Measurements from ENCODE around the gene CNTD1.
"Not testable (repeated sequence)": the region's sequence is repeated elsewhere in the genome, so short reads cannot be mapped to it uniquely, and the experiment has no call there.

Gene CNTD1

DNA sequence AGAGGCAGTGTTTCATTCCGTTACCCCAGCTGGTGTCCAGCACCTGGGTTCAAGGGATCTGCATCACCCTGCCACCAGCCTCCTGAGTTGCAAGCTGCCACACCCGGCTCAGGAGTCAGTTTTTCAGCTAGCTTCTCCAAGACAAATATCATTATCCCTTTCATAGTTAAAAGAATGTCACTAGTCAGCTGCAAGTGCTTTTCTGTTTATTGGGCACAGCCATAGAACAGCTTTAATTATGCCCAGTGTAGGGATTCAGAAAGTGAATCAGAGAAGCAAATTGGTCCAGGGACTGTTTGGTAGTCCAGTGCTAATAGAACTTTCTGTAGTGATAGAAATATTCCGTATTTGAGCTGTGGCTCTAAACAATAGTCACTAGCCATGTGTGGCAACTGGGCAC lies 49.4 kb downstream of the CNTD1 start:
- DNase-seq: no peak

DNA sequence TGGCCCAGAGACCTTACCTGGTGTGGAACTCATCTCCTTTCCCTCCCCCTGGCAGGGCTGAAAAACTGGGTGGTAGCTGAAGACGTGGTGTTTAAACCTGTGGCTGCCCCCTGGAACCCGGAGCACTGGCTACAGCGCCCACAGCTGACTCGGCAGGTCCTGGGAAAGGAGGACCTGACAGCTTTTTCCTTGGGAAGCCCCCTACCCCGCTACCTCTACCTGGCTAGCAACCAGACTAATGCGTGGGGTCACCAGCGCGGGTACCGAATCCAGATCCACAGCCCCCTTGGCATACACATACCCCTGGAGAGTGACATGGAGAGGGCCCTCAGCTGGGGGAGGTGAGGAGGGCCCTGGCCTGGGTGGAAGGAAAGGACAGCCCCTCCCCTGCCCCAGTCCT lies 50.4 kb downstream of the CNTD1 start:
- DNase-seq: no peak

DNA sequence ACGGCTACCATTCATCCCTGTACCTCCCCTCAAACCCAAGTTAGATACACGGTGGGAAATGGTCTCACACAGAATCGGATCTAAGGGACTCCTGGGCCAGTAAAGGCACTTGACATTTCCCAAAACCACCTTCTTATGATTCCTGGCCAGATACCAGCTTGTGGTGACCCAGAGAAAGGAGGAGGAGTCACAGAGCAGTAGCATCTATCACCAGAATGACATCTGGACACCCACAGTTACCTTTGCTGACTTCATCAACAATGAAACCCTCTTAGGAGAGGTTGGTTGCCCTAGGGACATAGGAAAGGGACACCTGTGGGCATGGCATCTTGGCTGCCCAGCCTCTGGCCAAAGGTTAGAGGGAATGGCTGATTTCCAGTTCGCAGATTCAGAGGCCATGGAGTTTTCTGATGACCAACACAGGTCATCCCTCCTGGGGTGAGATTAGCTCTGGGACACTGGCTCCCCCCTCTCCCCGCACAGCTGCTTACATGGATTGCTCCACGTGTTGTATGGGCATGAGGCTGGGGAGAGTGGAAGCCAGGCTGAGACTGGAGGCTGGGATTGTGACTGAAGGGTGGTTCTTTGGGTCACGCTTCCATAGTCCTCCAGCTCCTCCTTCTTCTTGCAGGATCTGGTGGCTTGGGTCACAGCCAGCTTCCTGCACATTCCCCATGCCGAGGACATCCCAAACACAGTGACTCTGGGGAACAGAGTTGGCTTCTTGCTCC lies 51.0 kb downstream of the CNTD1 start:
- no peak for DNase-seq

DNA sequence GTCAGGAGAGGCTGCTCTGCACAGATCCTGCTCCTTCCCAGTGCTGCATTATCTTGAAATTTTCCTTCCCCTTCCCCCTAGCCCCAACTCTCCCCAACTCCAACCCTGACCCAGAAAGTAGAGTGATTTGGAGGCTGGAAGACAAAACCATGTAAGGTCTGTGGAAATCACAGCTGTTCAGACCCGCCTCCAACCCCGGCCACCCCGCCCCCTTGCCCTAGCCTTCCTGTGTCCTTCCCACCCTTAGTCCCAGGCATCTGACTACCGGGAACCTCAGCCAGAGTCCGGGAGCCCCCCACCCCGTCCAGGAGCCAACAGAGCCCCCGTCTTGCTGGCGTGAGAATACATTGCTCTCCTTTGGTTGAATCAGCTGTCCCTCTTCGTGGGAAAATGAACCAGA lies 52.3 kb downstream of the CNTD1 start, which contains the start of gene AOC3:
AOC3 (plus strand) TSS at position 246 of the 400 bp plus-strand sequence; CDS start at position 391, 145 bp downstream.
- no peak for DNase-seq

DNA sequence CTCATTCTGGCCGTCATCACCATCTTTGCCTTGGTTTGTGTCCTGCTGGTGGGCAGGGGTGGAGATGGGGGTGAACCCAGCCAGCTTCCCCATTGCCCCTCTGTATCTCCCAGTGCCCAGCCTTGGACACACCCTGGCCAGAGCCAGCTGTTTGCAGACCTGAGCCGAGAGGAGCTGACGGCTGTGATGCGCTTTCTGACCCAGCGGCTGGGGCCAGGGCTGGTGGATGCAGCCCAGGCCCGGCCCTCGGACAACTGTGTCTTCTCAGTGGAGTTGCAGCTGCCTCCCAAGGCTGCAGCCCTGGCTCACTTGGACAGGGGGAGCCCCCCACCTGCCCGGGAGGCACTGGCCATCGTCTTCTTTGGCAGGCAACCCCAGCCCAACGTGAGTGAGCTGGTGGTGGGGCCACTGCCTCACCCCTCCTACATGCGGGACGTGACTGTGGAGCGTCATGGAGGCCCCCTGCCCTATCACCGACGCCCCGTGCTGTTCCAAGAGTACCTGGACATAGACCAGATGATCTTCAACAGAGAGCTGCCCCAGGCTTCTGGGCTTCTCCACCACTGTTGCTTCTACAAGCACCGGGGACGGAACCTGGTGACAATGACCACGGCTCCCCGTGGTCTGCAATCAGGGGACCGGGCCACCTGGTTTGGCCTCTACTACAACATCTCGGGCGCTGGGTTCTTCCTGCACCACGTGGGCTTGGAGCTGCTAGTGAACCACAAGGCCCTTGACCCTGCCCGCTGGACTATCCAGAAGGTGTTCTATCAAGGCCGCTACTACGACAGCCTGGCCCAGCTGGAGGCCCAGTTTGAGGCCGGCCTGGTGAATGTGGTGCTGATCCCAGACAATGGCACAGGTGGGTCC lies 52.9 kb downstream of the CNTD1 start:
- DNase-seq: not testable (repeated sequence)

DNA sequence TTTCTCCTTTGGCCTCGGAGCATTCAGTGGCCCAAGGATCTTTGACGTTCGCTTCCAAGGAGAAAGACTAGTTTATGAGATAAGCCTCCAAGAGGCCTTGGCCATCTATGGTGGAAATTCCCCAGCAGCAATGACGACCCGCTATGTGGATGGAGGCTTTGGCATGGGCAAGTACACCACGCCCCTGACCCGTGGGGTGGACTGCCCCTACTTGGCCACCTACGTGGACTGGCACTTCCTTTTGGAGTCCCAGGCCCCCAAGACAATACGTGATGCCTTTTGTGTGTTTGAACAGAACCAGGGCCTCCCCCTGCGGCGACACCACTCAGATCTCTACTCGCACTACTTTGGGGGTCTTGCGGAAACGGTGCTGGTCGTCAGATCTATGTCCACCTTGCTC lies 53.7 kb downstream of the CNTD1 start:
- no peak for DNase-seq

DNA sequence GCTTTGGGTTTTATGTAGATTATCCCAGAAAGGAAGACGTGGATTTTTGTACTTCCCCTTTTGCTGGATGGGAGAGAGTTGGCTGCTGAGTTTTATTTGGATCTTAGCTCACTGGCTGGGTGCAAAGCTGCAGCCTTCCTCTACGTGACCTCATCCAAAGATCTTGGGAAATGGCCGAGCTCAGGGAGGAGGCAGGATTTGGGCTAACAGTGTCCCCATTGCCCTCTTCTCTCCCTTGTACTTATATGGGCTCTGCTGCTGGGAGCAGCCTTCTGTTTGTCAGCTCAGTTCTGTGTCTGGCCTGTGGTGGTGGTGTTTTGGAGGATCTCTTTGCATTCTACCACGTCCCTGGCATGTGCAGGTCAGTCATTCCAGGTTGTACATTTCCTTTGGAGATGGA lies 54.3 kb downstream of the CNTD1 start:
- no peak for DNase-seq

DNA sequence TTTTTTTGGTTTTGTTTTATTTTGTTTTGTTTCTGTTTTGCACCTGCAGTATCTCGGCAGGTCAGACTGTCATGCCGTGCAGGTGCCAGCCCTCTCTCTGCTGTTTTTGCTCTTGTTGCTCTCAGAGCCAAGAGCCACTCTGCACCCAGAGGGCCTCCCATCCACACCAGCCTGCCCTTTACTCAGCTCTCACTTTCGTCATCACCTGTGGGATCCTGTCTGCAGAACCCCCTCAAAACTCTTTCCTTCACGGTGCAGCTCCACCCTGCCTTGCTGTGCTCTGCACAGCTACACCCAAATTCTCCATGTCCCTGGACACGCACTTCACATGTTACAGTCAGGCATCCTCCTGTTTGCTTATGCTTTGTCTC lies 54.9 kb downstream of the CNTD1 start:
- no peak for DNase-seq

DNA sequence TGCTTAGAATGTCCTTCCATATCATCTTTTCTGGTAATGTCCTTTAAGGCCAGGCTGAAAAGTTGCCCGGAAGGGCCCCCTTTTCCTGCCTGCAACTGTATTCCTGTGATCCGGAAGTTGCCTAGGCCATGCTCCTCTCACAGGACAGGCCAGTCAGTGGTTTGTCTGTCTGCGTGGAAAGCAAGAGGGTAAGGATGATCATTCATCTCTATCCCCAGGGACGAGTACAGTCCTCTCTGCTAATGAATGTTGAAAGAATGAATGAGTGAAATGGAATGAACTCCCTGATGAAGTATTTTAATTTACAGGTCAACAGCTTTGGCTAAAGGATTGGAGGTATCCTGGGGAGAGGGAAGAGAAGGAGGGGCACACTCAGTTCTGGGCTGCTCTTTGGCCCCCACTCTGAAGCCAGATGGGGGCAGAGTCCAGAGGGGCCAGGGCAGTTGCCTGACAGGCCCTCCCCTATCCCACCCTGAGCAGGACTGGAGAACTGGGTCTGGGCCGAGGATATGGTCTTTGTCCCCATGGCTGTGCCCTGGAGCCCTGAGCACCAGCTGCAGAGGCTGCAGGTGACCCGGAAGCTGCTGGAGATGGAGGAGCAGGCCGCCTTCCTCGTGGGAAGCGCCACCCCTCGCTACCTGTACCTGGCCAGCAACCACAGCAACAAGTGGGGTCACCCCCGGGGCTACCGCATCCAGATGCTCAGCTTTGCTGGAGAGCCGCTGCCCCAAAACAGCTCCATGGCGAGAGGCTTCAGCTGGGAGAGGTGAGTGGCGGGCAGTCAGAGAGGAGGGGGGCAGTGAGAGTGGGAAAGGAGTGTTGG lies 55.5 kb downstream of the CNTD1 start:
- DNase-seq: no peak

DNA sequence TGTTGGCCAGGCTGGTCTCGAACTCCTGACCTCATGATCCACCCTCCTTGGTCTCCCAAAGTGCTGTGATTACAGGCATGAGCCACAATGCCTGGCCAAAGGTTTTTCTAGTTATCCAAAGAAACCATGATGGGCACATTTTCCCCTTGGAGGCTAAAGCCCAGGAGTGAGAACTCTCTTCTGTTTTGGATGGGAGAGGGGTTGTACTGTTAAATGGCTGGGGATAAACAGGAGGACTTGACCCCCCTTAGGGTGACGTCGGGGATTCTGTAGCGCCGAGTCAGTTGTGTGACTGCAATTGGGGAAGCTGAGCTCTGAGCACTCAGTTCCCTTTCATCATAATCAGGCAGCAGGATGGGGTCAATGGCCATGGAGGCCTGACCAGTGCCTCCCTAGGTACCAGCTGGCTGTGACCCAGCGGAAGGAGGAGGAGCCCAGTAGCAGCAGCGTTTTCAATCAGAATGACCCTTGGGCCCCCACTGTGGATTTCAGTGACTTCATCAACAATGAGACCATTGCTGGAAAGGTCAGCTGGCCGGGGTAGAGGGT lies 56.5 kb downstream of the CNTD1 start:
- DNase-seq: no peak

DNA sequence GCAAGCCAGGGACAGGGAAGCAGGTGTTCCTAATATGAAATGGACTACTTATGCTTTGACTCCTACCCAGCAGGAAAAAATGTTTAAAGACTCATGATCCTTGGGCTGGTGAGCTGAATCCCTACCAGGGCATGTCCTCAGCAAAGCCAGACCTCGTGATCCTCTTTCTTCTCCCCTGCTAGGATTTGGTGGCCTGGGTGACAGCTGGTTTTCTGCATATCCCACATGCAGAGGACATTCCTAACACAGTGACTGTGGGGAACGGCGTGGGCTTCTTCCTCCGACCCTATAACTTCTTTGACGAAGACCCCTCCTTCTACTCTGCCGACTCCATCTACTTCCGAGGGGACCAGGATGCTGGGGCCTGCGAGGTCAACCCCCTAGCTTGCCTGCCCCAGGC lies 57.4 kb downstream of the CNTD1 start:
- not testable (repeated sequence) for DNase-seq

DNA sequence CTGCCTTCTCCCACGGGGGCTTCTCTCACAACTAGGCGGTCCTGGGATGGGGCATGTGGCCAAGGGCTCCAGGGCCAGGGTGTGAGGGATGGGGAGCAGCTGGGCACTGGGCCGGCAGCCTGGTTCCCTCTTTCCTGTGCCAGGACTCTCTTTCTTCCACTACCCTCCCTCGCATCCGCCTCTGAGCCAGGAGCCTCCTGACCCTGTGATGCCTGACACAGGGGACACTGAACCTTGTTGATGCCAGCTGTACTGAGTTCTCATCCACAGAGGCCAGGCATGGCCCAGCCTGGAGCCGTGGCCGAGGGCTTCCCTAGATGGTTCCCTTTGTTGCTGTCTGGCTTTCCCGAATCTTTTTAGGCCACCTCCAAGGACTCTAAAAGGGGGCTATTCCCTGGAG lies 57.9 kb downstream of the CNTD1 start:
- DNase-seq: not testable (repeated sequence)

DNA sequence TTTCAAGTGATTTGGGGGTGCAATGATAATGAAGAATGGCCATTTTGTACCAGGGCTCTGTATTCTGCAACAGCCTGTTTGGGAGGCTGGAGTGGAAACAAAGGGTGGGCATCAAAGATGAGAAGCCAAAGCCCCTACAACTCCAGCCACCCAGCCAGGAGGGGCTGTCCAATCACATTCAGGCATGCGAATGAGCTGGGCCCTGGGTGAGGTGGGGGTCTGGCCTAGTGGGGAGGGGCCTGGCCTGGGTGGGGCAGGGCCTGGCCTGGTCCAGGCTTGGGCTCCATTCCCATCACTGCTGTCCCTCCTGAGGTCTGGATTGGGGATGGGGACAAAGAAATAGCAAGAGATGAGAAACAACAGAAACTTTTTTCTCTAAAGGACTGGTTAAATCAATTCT lies 58.7 kb downstream of the CNTD1 start:
- DNase-seq: no peak
